ENCODE results near the gene HES7.
A peak's percentile ranks its signal among the peaks of the same experiment; 100 is the strongest.

The HES7 gene

DNA sequence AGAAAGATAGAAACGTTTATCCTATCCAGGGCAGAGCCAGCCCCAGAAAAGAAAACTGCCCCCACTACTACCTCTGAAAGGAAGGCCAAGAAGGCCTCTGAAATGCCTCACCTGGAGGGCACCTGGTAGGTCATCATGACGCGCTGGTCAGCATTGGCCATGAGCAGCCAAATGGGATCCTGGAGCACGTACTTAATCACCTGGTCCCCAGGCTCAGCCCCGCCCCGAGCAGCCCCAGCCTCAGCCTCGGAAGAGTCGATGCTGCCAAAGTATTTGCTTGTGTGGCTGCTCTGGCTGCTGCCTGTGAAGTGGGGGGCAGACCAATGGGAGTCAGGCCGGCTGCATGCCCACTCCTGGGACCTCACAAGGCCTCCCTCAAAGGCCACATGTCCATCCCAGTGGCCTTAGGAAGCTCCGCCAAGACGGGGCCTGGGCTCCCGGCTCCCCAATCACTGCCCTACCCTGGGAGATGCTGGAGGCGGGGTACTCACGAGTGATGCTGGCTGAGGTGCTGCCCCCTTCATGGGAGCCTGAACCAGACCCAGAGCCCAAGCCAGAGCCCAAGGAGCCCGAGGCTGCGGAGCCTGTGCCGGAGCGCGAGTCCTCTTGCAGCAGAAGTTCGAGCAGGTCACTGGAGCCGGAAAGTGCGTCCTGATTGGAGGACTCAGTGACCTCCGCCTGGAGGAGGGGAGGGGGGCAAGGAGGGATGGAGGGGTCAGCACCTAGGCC, 18.4 kb upstream of the HES7 start:
- no peak for DNase-seq (ENCODE audit: low read depth)
- TF ChIP-seq, protein P1, sequence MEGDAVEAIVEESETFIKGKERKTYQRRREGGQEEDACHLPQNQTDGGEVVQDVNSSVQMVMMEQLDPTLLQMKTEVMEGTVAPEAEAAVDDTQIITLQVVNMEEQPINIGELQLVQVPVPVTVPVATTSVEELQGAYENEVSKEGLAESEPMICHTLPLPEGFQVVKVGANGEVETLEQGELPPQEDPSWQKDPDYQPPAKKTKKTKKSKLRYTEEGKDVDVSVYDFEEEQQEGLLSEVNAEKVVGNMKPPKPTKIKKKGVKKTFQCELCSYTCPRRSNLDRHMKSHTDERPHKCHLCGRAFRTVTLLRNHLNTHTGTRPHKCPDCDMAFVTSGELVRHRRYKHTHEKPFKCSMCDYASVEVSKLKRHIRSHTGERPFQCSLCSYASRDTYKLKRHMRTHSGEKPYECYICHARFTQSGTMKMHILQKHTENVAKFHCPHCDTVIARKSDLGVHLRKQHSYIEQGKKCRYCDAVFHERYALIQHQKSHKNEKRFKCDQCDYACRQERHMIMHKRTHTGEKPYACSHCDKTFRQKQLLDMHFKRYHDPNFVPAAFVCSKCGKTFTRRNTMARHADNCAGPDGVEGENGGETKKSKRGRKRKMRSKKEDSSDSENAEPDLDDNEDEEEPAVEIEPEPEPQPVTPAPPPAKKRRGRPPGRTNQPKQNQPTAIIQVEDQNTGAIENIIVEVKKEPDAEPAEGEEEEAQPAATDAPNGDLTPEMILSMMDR (conservative IDR thresholded peaks at IDR 0.05; ENCODE audit: control insufficient read depth, insufficient read depth, low read depth, low read length) = no peak
- no peak overlapping the region for H3K4me3 ChIP-seq (ENCODE audit: control insufficient read depth, low read depth, low read length)

DNA sequence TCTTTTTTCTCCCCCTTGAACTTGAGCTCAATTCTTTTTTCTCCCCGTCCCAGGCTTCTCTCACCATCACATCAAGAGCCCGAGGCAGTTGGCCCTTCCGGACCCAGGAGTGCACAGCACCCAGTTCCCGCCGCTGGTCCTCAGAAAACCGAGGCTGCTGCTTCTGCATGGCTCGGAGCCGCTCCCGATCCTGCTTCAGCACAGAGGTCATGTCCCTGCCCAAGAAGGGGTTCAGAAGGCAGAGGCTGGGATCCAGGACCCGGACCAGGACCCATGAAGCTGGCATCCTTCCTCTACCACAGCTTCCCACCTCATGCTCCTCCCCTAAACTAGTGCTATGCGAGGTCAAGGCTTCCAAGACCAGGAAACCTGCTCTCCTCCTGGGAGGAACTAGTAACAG, 17.8 kb upstream of the HES7 start:
- TF ChIP-seq, protein P1 (conservative IDR thresholded peaks at IDR 0.05; ENCODE audit: control insufficient read depth, insufficient read depth, low read depth, low read length) = no peak
- no peak overlapping the region for H3K4me3 ChIP-seq (ENCODE audit: control insufficient read depth, low read depth, low read length)
- no peak for DNase-seq (ENCODE audit: low read depth)

DNA sequence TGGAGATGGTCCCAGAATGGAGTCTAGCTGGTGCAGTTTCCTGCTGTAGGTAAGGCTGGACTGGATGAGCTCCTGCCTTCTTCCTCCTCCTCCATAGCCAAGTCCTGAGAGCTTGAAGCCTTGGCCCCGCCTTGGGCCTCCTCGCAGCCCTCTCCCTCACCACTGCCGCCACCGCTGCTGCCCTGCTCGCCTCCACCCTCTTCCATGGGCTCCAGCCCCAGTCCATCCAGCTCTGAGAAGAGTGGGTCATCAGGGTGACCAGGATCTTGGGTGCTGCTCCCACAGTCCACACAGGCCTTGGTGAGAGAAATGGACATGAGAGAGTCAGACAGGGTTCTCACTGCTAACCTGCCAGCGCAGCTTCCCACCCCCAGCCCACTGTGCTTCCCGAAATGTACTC, 17.1 kb upstream of the HES7 start:
- TF ChIP-seq, protein P1 (conservative IDR thresholded peaks at IDR 0.05; ENCODE audit: control insufficient read depth, insufficient read depth, low read depth, low read length) = no peak
- no peak overlapping the region for H3K4me3 ChIP-seq (ENCODE audit: control insufficient read depth, low read depth, low read length)
- no peak for DNase-seq (ENCODE audit: low read depth)

DNA sequence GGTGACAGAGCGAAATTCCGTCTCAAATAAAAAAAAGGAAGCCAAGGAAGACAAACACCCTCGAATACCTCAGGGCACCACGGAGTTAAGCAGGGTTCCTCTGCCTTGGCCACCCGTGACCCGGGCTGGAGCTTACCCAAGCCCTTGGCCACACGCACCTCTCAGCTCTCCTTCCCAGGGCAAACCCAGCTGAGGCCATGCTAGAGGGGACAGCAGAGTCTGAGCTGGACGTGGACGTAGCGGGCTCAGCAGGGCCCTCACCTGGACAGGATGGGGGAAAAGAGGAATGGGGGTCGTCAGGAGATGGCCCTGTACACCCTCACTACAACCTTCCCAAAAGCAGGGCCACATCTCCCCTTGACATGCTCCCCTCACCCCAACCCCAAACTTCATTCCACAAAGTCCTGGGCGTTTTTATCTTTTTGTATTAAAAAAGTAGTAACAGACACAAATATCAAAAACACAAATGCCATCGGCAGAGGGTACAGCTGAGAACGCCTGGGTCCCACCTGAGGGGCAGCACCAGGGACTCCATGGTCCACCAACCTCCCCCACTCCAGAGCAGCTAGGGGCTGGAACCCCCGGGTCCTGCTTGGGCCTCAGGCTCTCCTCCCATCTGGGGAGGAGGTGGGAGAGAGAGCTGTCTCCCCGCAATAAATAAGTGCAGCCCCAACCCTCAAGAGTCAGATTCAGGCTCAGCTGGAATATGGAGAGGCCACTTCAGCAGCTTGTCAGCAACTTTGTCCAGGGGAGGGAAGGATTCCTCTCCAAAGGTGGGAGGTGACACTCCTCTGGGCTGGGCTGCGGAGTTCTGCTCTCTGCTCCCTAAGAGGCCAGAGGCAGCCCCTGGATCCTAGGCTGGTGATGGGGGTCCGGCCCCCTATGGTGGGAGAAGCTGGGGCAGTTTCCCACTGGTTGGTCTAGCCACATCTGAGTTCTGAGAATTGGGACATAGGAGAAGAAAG, 16.4 kb upstream of the HES7 start:
- no peak for DNase-seq (ENCODE audit: low read depth)
- TF ChIP-seq, protein P1 (conservative IDR thresholded peaks at IDR 0.05; ENCODE audit: control insufficient read depth, insufficient read depth, low read depth, low read length) = no peak
- H3K4me3 ChIP-seq (ENCODE audit: control insufficient read depth, low read depth, low read length) = no peak overlapping the region

DNA sequence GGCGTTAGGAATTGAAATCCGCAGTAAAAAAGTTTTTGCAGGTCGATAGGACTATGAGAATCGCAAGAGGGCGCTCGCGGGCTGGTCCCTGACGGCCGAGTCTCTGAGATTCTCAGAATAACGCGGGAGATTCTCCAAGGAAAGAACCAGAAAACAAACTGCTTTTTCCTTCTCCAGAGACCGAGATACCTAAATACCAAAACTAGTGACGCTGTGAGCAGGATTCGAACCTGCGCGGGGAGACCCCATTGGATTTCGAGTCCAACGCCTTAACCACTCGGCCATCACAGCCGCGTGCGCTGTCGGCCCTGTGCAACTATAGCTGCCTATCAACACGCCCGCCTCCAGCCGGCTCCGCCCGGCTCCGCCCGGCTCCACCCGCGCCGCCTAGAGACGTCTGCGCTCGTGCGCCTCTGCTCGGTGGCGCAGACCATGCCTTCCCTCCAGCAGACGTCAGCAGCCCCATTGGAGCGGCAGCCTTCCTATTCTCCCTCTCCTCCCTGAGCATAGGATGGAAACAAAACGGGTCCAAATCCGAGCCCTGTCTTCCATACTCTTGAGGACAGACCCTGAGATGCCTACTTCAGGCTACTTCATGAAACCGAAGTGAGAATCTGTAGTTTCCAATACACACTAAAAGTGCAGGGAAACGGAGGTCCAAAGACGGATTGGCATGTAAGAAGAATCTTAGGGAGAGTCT, 14.9 kb upstream of the HES7 start:
- DNase-seq (ENCODE audit: low read depth) = peak; percentile 98
- TF ChIP-seq, protein P1 (conservative IDR thresholded peaks at IDR 0.05; ENCODE audit: control insufficient read depth, insufficient read depth, low read depth, low read length) = peak; percentile 85
- H3K4me3 ChIP-seq (ENCODE audit: control insufficient read depth, low read depth, low read length) = peak overlapping the region; percentile 54

DNA sequence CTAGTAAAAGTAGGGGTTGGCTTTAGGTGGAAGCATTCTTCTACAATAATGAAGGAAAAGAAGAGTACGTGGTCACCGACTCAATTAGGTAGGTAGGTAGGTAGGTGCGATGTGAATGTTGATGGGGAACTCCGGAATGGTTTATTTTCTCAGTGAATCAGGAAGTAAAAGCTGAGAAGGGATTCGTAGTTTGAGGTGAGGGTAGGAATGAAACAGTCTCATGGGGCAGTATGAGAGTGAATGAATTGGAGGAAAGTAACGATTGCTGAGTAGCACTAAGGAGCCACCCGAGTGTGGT, 14.4 kb upstream of the HES7 start:
- peak overlapping the region; percentile 38 for H3K4me3 ChIP-seq (ENCODE audit: control insufficient read depth, low read depth, low read length)
- TF ChIP-seq, protein P1 (conservative IDR thresholded peaks at IDR 0.05; ENCODE audit: control insufficient read depth, insufficient read depth, low read depth, low read length) = no peak
- DNase-seq (ENCODE audit: low read depth) = no peak

All from fibroblast of mammary gland (primary cell).